ENCODE measurements around the gene SLC44A2. TPM values are rescaled to one million over a fixed set of nuclear protein-coding genes. Genes with fewer than 3 reads are reported as not detected.
"Not testable (repeated sequence)": the region's sequence is repeated elsewhere in the genome, so short reads cannot be mapped to it uniquely, and the experiment has no call there.

SLC44A2 gene
- total RNA-seq, 1 experiment from 2014 or later: 6.2 TPM

GRCh38 chr19:10667867-10668266 lies 42.5 kb downstream of the SLC44A2 start:
- H3K27me3 Mint-ChIP-seq (ENCODE audit: insufficient read depth, unreplicated experiment): no peaks in the 10 kb centered on the region
- CTCF ChIA-PET: interaction anchor here (1.7 kb wide), 1 partner anchor 87 kb away, joined by 6 read pairs; no protein-coding TSS in a partner anchor
- POLR2A ChIA-PET: no interaction called here
- H3K27ac Mint-ChIP-seq (ENCODE audit: low read depth, unreplicated experiment): no peak overlapping the region
- no peak for TF ChIP-seq CTCF (IDR thresholded peaks at IDR 0.05; ENCODE audit: unreplicated experiment)
- no peak overlapping the region for H3K4me3 Mint-ChIP-seq (ENCODE audit: unreplicated experiment)
- intact Hi-C loops (cut with micrococcal nuclease): no loop called here
- H3K9me3 Mint-ChIP-seq (ENCODE audit: unreplicated experiment): no peaks in the 10 kb centered on the region
- no TSS peak for BruUV-seq (replicated peaks)
- H3K4me1 Mint-ChIP-seq (ENCODE audit: insufficient read depth, unreplicated experiment): peaks cover 4% of the 10 kb centered on the region
- no peak for DNase-seq (ENCODE audit: unreplicated experiment)
- peaks cover 39% of the 10 kb centered on the region for H3K36me3 Mint-ChIP-seq (ENCODE audit: insufficient read depth, unreplicated experiment)

- H3K36me3 Mint-ChIP-seq (ENCODE audit: insufficient read depth, unreplicated experiment): peaks cover 52% of the 10 kb centered on the region
- DNase-seq (ENCODE audit: unreplicated experiment): no peak
- ChIA-PET POLR2A (interaction anchor here (0.6 to 2.5 kb wide), 2 partner anchors 8 to 14 kb away, joined by 4 to 7 read pairs; no protein-coding TSS in a partner anchor), CTCF (no interaction called here)
- H3K4me1 Mint-ChIP-seq (ENCODE audit: insufficient read depth, unreplicated experiment): peaks cover 4% of the 10 kb centered on the region
- intact Hi-C loops (cut with micrococcal nuclease): no loop called here
- no peak for TF ChIP-seq CTCF (IDR thresholded peaks at IDR 0.05; ENCODE audit: unreplicated experiment)
- no TSS peak for BruUV-seq (replicated peaks)
- H3K27ac Mint-ChIP-seq (ENCODE audit: low read depth, unreplicated experiment): no peak overlapping the region
- H3K9me3 Mint-ChIP-seq (ENCODE audit: unreplicated experiment): no peaks in the 10 kb centered on the region
- no peaks in the 10 kb centered on the region for H3K27me3 Mint-ChIP-seq (ENCODE audit: insufficient read depth, unreplicated experiment)
- H3K4me3 Mint-ChIP-seq (ENCODE audit: unreplicated experiment): no peak overlapping the region
Observed at GRCh38 chr19:10669246-10669645, 43.9 kb downstream of the SLC44A2 start.

GRCh38 chr19:10670182-10670581 lies 44.8 kb downstream of the SLC44A2 start:
- Mint-ChIP-seq H3K27me3 (ENCODE audit: insufficient read depth, unreplicated experiment) (no peaks in the 10 kb centered on the region), H3K4me1 (ENCODE audit: insufficient read depth, unreplicated experiment) (peaks cover 4% of the 10 kb centered on the region), H3K9me3 (ENCODE audit: unreplicated experiment) (no peaks in the 10 kb centered on the region), H3K27ac (ENCODE audit: low read depth, unreplicated experiment) (no peak overlapping the region), H3K4me3 (ENCODE audit: unreplicated experiment) (no peak overlapping the region), H3K36me3 (ENCODE audit: insufficient read depth, unreplicated experiment) (peaks cover 62% of the 10 kb centered on the region)
- no peak for DNase-seq (ENCODE audit: unreplicated experiment)
- BruUV-seq (replicated peaks): no TSS peak
- ChIA-PET CTCF (interaction anchor here (2.6 to 3.5 kb wide), 2 partner anchors 30 to 89 kb away, joined by 9 to 17 read pairs; no protein-coding TSS in a partner anchor), POLR2A (interaction anchor here (2.5 kb wide), 1 partner anchor 15 kb away, joined by 7 read pairs; no protein-coding TSS in a partner anchor)
- intact Hi-C loops (cut with micrococcal nuclease): no loop called here
- TF ChIP-seq CTCF (IDR thresholded peaks at IDR 0.05; ENCODE audit: unreplicated experiment): no peak

- ChIA-PET POLR2A (interaction anchor here (1.1 to 2.5 kb wide), 3 partner anchors 15 to 105 kb away, joined by 3 to 7 read pairs (median 5); partner anchors contain the start of gene KRI1), CTCF (interaction anchor here (0.6 to 3.5 kb wide), 5 partner anchors 16 to 90 kb away, joined by 3 to 17 read pairs (median 4); no protein-coding TSS in a partner anchor)
- intact Hi-C loops (cut with micrococcal nuclease): no loop called here
- Mint-ChIP-seq H3K9me3 (ENCODE audit: unreplicated experiment) (no peaks in the 10 kb centered on the region), H3K27me3 (ENCODE audit: insufficient read depth, unreplicated experiment) (no peaks in the 10 kb centered on the region), H3K36me3 (ENCODE audit: insufficient read depth, unreplicated experiment) (peaks cover 71% of the 10 kb centered on the region), H3K4me3 (ENCODE audit: unreplicated experiment) (no peak overlapping the region), H3K4me1 (ENCODE audit: insufficient read depth, unreplicated experiment) (peaks cover 4% of the 10 kb centered on the region), H3K27ac (ENCODE audit: low read depth, unreplicated experiment) (no peak overlapping the region)
- no peak for DNase-seq (ENCODE audit: unreplicated experiment)
- TF ChIP-seq CTCF (IDR thresholded peaks at IDR 0.05; ENCODE audit: unreplicated experiment): no peak
- BruUV-seq (replicated peaks): TSS peak; percentile 52
Observed at GRCh38 chr19:10670876-10671804, 45.8 kb downstream of the SLC44A2 start.

- ChIA-PET POLR2A (interaction anchor here (1.1 to 1.9 kb wide), 3 partner anchors 16 to 106 kb away, joined by 3 to 5 read pairs (median 4); partner anchors contain the start of genes DNM2 and KRI1), CTCF (interaction anchor here (0.6 to 3.5 kb wide), 6 partner anchors 9 to 91 kb away, joined by 3 to 17 read pairs (median 4); no protein-coding TSS in a partner anchor)
- BruUV-seq (replicated peaks); H3K27me3 Mint-ChIP-seq (ENCODE audit: insufficient read depth, unreplicated experiment); H3K4me3 Mint-ChIP-seq (ENCODE audit: unreplicated experiment); H3K4me1 Mint-ChIP-seq (ENCODE audit: insufficient read depth, unreplicated experiment); H3K9me3 Mint-ChIP-seq (ENCODE audit: unreplicated experiment); intact Hi-C loops (cut with micrococcal nuclease); DNase-seq (ENCODE audit: unreplicated experiment); H3K27ac Mint-ChIP-seq (ENCODE audit: low read depth, unreplicated experiment): not testable (repeated sequence)
- peaks cover 79% of the 10 kb centered on the region for H3K36me3 Mint-ChIP-seq (ENCODE audit: insufficient read depth, unreplicated experiment)
Observed at GRCh38 chr19:10671922-10672321, 46.6 kb downstream of the SLC44A2 start.

GRCh38 chr19:10675214-10675613 lies 49.9 kb downstream of the SLC44A2 start:
- DNase-seq (ENCODE audit: unreplicated experiment); H3K9me3 Mint-ChIP-seq (ENCODE audit: unreplicated experiment); BruUV-seq (replicated peaks); intact Hi-C loops (cut with micrococcal nuclease); H3K27ac Mint-ChIP-seq (ENCODE audit: low read depth, unreplicated experiment); H3K4me1 Mint-ChIP-seq (ENCODE audit: insufficient read depth, unreplicated experiment); H3K27me3 Mint-ChIP-seq (ENCODE audit: insufficient read depth, unreplicated experiment); H3K4me3 Mint-ChIP-seq (ENCODE audit: unreplicated experiment): not testable (repeated sequence)
- CTCF ChIA-PET: interaction anchor here (0.7 to 1.3 kb wide), 4 partner anchors 14 to 199 kb away, joined by 3 to 4 read pairs (median 4); no protein-coding TSS in a partner anchor
- H3K36me3 Mint-ChIP-seq (ENCODE audit: insufficient read depth, unreplicated experiment): peaks cover 96% of the 10 kb centered on the region
- POLR2A ChIA-PET: interaction anchor here (1.1 kb wide), 1 partner anchor 17 kb away, joined by 4 read pairs; no protein-coding TSS in a partner anchor

Measured in MCF 10A (cell line).